Cardiac muscle cell (in vitro differentiated cells and primary cell): ENCODE measurements around the gene PTH1R. TPM values are rescaled to one million over a fixed set of nuclear protein-coding genes. Genes with fewer than 3 reads are reported as not detected.

Experiments used
- DNase-seq, 2 donors: peaks; one replicate each; pipeline versions ENCODE4 v3.0.0 to v3.0.0-alpha.2; 2010 to 2017; ENCODE audit warnings: low read depth in 1 of 2, low spot score in 1 of 2
- H3K27ac ChIP-seq: fragments of 200-600 bp; sonication (generic); 2 replicates; pipeline ENCODE4 v1.5.1; 2016
- H3K27me3 ChIP-seq: fragments of 200-600 bp; sonication (generic); 2 replicates; pipeline ENCODE4 v1.6.0; 2016; ENCODE audit warnings: control low read depth
- H3K36me3 ChIP-seq: fragments of 200-600 bp; sonication (generic); 2 replicates; pipeline ENCODE4 v1.5.1; 2016; ENCODE audit warnings: control low read depth
- H3K4me1 ChIP-seq: fragments of 200-600 bp; sonication (generic); 2 replicates; pipeline ENCODE4 v1.8.1; 2017; ENCODE audit warnings: low read depth, mild to moderate bottlenecking, mixed run types
- H3K4me3 ChIP-seq: fragments of 200-600 bp; sonication (generic); 2 replicates; pipeline ENCODE4 v1.5.1; 2016; ENCODE audit warnings: mild to moderate bottlenecking
- H3K9me3 ChIP-seq: fragments of 200-600 bp; sonication (generic); 2 replicates; pipeline ENCODE4 v1.5.1; 2017; ENCODE audit warnings: low read depth, mild to moderate bottlenecking, control low read depth
- polyA plus RNA-seq: library from polyadenylated mRNA; unstranded; fragments of >200 nt; fragmentation: Nextera tagmentation; extraction: Ambion mirVana; gene quantifications from 2 replicates; pipeline ENCODE4 v1.2.1, GENCODE V29; 2016
- total RNA-seq: library from RNA; depleted of rRNA; stranded (reverse); fragments of >200 nt; gene quantifications from 2 replicates; pipeline ENCODE4 v1.2.3, GENCODE V29; 2016
- TF ChIP-seq, protein P1 (sequence below): IDR thresholded peaks from 2 replicates; pipeline ENCODE4 v1.5.1; 2012; ENCODE audit warnings: low read depth, mild to moderate bottlenecking, low read length

Gene PTH1R
- total and polyA plus RNA-seq, 2 experiments from 2014 or later: 112 to 121 TPM

DNA sequence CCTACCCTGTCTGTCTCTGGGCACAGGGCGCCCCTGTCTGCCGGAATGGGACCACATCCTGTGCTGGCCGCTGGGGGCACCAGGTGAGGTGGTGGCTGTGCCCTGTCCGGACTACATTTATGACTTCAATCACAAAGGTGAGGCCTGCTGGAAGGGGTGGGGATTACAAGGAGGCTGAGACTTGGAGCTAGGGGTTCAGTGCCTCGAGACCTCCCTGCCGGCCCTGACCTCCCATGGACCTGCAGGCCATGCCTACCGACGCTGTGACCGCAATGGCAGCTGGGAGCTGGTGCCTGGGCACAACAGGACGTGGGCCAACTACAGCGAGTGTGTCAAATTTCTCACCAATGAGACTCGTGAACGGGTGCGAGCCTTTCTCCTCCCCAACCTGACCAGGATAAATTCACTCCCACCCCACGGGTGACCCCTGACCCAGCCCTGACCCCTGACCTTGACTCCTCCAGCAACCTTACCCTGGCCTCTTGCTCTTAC is 20.4 kb downstream of the PTH1R start:
- no peak for DNase-seq
- TF ChIP-seq, protein P1, sequence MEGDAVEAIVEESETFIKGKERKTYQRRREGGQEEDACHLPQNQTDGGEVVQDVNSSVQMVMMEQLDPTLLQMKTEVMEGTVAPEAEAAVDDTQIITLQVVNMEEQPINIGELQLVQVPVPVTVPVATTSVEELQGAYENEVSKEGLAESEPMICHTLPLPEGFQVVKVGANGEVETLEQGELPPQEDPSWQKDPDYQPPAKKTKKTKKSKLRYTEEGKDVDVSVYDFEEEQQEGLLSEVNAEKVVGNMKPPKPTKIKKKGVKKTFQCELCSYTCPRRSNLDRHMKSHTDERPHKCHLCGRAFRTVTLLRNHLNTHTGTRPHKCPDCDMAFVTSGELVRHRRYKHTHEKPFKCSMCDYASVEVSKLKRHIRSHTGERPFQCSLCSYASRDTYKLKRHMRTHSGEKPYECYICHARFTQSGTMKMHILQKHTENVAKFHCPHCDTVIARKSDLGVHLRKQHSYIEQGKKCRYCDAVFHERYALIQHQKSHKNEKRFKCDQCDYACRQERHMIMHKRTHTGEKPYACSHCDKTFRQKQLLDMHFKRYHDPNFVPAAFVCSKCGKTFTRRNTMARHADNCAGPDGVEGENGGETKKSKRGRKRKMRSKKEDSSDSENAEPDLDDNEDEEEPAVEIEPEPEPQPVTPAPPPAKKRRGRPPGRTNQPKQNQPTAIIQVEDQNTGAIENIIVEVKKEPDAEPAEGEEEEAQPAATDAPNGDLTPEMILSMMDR: no peak
- Histone ChIP-seq H3K27me3 (no peaks in the 10 kb centered on the region), H3K9me3 (no peaks in the 10 kb centered on the region), H3K4me1 (peaks cover 11% of the 10 kb centered on the region), H3K4me3 (no peak overlapping the region), H3K27ac (no peak overlapping the region), H3K36me3 (no peaks in the 10 kb centered on the region)

DNA sequence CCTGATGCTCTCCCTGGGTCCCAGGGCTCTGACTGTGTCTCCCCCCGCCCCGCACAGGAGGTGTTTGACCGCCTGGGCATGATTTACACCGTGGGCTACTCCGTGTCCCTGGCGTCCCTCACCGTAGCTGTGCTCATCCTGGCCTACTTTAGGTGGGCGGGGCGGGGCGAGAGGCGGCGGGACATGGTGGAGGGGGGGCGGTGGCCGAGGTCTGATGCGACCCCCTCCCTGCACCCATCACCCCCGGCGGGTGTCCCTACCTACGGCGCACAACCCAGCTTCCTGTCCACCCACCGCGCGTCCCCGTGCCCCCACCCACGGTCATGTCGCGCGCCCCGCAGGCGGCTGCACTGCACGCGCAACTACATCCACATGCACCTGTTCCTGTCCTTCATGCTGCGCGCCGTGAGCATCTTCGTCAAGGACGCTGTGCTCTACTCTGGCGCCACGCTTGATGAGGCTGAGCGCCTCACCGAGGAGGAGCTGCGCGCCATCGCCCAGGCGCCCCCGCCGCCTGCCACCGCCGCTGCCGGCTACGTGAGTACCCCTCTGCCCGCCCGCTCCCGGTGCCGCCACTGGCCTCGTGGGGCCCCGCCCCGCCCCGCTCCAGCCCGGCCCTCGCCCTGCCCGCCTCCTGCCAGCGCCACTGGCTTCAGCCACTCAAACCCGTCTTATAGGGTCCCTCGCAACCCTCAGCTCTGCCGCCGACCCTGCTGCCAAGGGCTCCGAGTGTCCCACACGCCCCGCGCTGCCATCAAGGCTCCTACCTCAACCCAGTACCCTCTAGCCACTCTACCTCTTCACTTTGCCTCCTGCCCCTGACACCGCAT is 21.0 kb downstream of the PTH1R start:
- no peak for DNase-seq
- TF ChIP-seq, protein P1: no peak
- Histone ChIP-seq H3K9me3 (no peaks in the 10 kb centered on the region), H3K27ac (no peak overlapping the region), H3K36me3 (no peaks in the 10 kb centered on the region), H3K4me1 (peaks cover 5% of the 10 kb centered on the region), H3K27me3 (no peaks in the 10 kb centered on the region), H3K4me3 (no peak overlapping the region)

DNA sequence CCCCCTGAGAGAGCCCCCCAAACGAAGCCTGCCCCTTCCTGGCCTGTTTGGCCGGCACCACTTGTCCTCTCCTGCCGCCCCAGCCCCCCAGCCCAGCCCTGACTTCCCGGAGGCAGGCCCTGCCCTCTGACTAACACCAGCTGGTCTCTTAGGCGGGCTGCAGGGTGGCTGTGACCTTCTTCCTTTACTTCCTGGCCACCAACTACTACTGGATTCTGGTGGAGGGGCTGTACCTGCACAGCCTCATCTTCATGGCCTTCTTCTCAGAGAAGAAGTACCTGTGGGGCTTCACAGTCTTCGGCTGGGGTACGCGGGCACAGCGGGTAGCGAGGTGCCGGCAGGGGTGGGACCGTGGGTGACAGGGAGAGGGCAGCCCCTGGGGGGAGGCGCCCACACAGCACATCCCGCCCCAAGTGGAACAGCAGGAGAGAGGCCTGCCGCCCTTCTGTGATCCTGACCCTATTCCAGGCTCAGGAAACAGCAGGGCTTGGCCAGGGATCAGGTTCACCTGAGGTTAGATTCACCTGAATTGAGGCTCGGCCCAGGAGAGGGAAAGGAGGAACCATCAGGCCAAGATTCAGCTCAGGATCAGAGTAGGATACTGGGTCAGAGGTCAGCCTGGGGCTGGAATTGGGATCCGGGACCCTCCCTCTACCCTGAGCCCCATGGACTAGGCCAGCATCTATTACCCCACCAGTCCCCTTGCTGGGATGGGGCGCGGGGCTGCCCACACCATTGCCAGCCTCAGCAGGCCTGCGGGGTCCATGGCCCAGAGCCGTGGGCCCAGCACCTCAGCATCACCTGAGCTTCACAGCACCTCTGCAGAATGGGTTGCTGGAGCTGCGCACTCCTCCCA is 21.9 kb downstream of the PTH1R start:
- no peaks in the 10 kb centered on the region for H3K4me1 ChIP-seq
- TF ChIP-seq, protein P1: no peak
- H3K27me3 ChIP-seq: no peaks in the 10 kb centered on the region
- no peak overlapping the region for H3K27ac ChIP-seq
- H3K9me3 ChIP-seq: no peaks in the 10 kb centered on the region
- no peaks in the 10 kb centered on the region for H3K36me3 ChIP-seq
- H3K4me3 ChIP-seq: no peak overlapping the region
- no peak for DNase-seq

DNA sequence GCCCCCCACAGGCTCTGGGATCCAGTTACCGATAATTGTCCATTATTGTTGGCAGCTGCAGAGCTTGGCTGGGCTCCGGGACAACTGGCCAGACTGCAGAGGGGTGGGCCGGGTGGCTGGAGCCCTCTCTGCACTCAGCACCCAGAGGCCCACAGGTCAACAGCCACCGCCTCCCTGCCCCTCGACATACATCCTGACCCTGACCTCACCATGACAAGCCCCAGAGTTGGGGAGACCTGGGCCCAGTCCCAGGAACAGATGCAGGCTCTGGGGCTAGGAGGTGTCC is 22.4 kb downstream of the PTH1R start:
- H3K4me1 ChIP-seq: no peaks in the 10 kb centered on the region
- no peaks in the 10 kb centered on the region for H3K36me3 ChIP-seq
- TF ChIP-seq, protein P1: no peak
- no peak overlapping the region for H3K27ac ChIP-seq
- H3K4me3 ChIP-seq: no peak overlapping the region
- H3K27me3 ChIP-seq: no peaks in the 10 kb centered on the region
- DNase-seq: no peak
- H3K9me3 ChIP-seq: no peaks in the 10 kb centered on the region

DNA sequence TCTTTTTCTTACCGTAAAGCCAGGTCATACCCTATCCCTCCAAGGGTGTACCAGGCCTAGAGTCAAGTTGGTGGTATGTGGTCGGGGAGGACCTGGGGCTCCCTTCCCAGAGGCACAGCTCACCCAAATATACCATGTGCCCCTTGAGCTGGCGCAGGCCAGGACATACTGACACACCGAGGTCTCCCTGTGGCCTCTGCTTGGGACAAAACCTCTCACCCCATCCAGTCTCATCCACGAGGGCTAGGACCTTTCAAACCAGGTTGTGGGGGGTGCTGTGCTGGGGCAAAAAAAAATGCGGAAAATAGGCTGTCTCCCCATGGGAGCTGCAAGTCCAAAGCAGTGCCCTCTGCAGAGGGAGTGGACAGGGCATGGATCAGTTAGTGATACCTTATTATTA is 22.8 kb downstream of the PTH1R start:
- Histone ChIP-seq H3K4me3 (no peak overlapping the region), H3K27me3 (no peaks in the 10 kb centered on the region), H3K27ac (no peak overlapping the region), H3K9me3 (no peaks in the 10 kb centered on the region), H3K36me3 (no peaks in the 10 kb centered on the region), H3K4me1 (no peaks in the 10 kb centered on the region)
- DNase-seq: no peak
- TF ChIP-seq, protein P1: no peak
